K562 (cell line): ENCODE measurements around the gene CITED2. TPM values are rescaled to one million over a fixed set of nuclear protein-coding genes. Genes with fewer than 3 reads are reported as not detected.
A peak's percentile ranks its signal among the peaks of the same experiment; 100 is the strongest.

Experiments used
- ATAC-seq: fragments of 200-7000 bp; cut with Tn5 transposase; 3 replicates; pipeline ENCODE4 v1.9.1; 2020; ENCODE audit warnings: moderate library complexity
- BruUV-seq: library from RNA; stranded (reverse); fragments of 400-500 nt; replicated peaks from 2 replicates; lab custom pipeline; 2021; lab: Mats Ljungman, UMichigan
- CTCF ChIA-PET: fragments of 300-600 bp; formaldehyde crosslinking; extraction: SDS; loops from one replicate; lab custom pipeline; 2021; ENCODE audit warnings: low intra/inter-chr PET ratio; lab: Yijun Ruan, JAX
- POLR2A ChIA-PET: fragments of 300-600, 350-650 bp; sonication (Branson Sonifier 250); formaldehyde crosslinking; extraction: SDS; loops from one replicate; lab custom pipeline; 2021; ENCODE audit warnings: antibody characterized with exemption, inconsistent platforms; lab: Yijun Ruan, JAX
- DNase-seq, 4 experiments: peaks; one replicate each; pipeline versions ENCODE4 v3.0.0 to v3.0.0-alpha.2; 2011 to 2018; ENCODE audit warnings: low spot score in 3 of 4, mixed read lengths in 3 of 4; ENCODE audit errors: extremely low read depth in 1 of 4
- FAIRE-seq: peaks from 2 replicates; lab custom pipeline; 2011; peaks lifted over from hg19 to GRCh38; lab: Jason Lieb, UNC
- H2AFZ ChIP-seq: 2 replicates; pipeline ENCODE4 v1.6.0; 2011; ENCODE audit warnings: low read depth, low read length, control low read depth, inconsistent platforms
- H3K27ac ChIP-seq: fragments of 200-600 bp; 3 replicates; pipeline ENCODE4 v1.8.0; 2011; ENCODE audit warnings: low read depth, mild to moderate bottlenecking, control low read depth, inconsistent platforms, low read length, moderate library complexity, mixed read lengths; ENCODE audit errors: extremely low read depth
- H3K27me3 ChIP-seq, 2 experiments: fragments of 300-600 bp in 1 of 2; 2 replicates in 1 of 2; 3 replicates in 1 of 2; pipeline versions ENCODE4 v1.6.0 to v1.8.0; 2011; ENCODE audit warnings: inconsistent platforms in 2 of 2, low read length in 2 of 2, mild to moderate bottlenecking in 1 of 2, mixed read lengths in 1 of 2, moderate library complexity in 1 of 2; ENCODE audit not compliant: control insufficient read depth in 2 of 2, insufficient read depth in 2 of 2
- H3K36me3 ChIP-seq: fragments of 300-600 bp; 3 replicates; pipeline ENCODE4 v1.8.0; 2011; ENCODE audit warnings: mild to moderate bottlenecking, low read length, inconsistent platforms; ENCODE audit not compliant: control insufficient read depth, insufficient read depth
- H3K4me1 ChIP-seq, 2 experiments: fragments of 200-600 bp in 1 of 2; replicated peaks in 1 of 2; 2 replicates in 1 of 2; 3 replicates in 1 of 2; pipeline versions ENCODE4 v1.5.1 to v1.8.0; 2011; ENCODE audit warnings: inconsistent platforms in 2 of 2, low read length in 2 of 2, mild to moderate bottlenecking in 1 of 2, mixed read lengths in 1 of 2, moderate library complexity in 1 of 2; ENCODE audit not compliant: control insufficient read depth in 2 of 2, insufficient read depth in 2 of 2
- H3K4me2 ChIP-seq: 2 replicates; pipeline ENCODE4 v1.6.1; 2011; ENCODE audit warnings: low read length, control low read depth, inconsistent platforms, mixed read lengths; ENCODE audit not compliant: insufficient read depth
- H3K4me3 ChIP-seq: fragments of 200-600 bp; sonication (generic), shearing (Covaris generic); 2 replicates; pipeline ENCODE4 v1.5.1; 2016; ENCODE audit warnings: control low read depth, inconsistent platforms
- H3K79me2 ChIP-seq: fragments of 200-600 bp; 3 replicates; pipeline ENCODE4 v1.8.0; 2011; ENCODE audit warnings: low read length, inconsistent platforms; ENCODE audit not compliant: control insufficient read depth, insufficient read depth
- H3K9ac ChIP-seq, 2 experiments: 2 replicates each; pipeline versions ENCODE4 v1.6.0 to v1.6.1; 2011; ENCODE audit warnings: low read depth in 2 of 2, low read length in 2 of 2, control low read depth in 1 of 2, inconsistent platforms in 1 of 2, mild to moderate bottlenecking in 1 of 2, mixed read lengths in 1 of 2; ENCODE audit not compliant: insufficient read depth in 1 of 2
- H3K9me1 ChIP-seq: one replicate; pipeline ENCODE4 v1.6.0; 2011; ENCODE audit warnings: inconsistent platforms, mild to moderate bottlenecking, low read length, moderate library complexity; ENCODE audit not compliant: control insufficient read depth, insufficient read depth
- H3K9me3 ChIP-seq: replicated peaks from 2 replicates; pipeline ENCODE4 v1.5.1; 2011; ENCODE audit warnings: low read depth, low read length, inconsistent platforms; ENCODE audit not compliant: control insufficient read depth, insufficient read depth
- H4K20me1 ChIP-seq: replicated peaks from 2 replicates; pipeline ENCODE4 v1.6.1; 2011; ENCODE audit warnings: low read length, inconsistent platforms, mixed read lengths; ENCODE audit not compliant: control insufficient read depth, insufficient read depth
- CBX3 ChIP-seq, 2 experiments: IDR thresholded peaks; 1 replicate in 1 of 2; 2 replicates in 1 of 2; pipeline ENCODE4 v1.6.1; 2012; ENCODE audit warnings: inconsistent platforms in 2 of 2, low read length in 2 of 2, borderline replicate concordance in 1 of 2, control low read depth in 1 of 2
- CHD2 ChIP-seq: IDR thresholded peaks from 2 replicates; pipeline ENCODE4 v1.6.1; 2011; ENCODE audit warnings: low read depth, low read length
- MAFF ChIP-seq: IDR thresholded peaks from 2 replicates; pipeline ENCODE4 v1.6.1; 2012; ENCODE audit warnings: low read length, improper control_type of control experiment
- NEUROD1 ChIP-seq: fragments of 150-350 bp; IDR thresholded peaks from 2 replicates; pipeline ENCODE4 v1.6.1; 2014; ENCODE audit warnings: borderline replicate concordance, low read length, low read depth; ENCODE audit not compliant: partially characterized antibody
- TFAP4 ChIP-seq: sonication (generic); formaldehyde crosslinking; IDR thresholded peaks from 2 replicates; pipeline ENCODE4 v1.8.0; 2022; ENCODE audit warnings: missing genetic modification reagents, mild to moderate bottlenecking, moderate library complexity, borderline replicate concordance
- YBX1 ChIP-seq: fragments of 450-650 bp; IDR thresholded peaks from 2 replicates; pipeline ENCODE4 v1.7.1; 2016; ENCODE audit warnings: mild to moderate bottlenecking
- ZBTB2 ChIP-seq: fragments of 450-650 bp; IDR thresholded peaks from 2 replicates; pipeline ENCODE4 v1.6.1; 2016; ENCODE audit warnings: antibody characterized with exemption
- in situ Hi-C: fragments of 300-500 bp; cut with MboI; formaldehyde crosslinking; loops from 4 replicates; pipeline ENCODE4 v1.15.0; 2018; ENCODE audit warnings: inconsistent platforms, mixed read lengths
- intact Hi-C: fragments of 100-400 bp; cut with micrococcal nuclease; formaldehyde crosslinking; loops from 2 replicates; pipeline ENCODE4 v1.14.2; 2022
- polyA plus RNA-seq, 8 experiments: library from polyadenylated mRNA; depleted of rRNA in 4 of 8; stranded (reverse) in 5 of 8; unstranded in 3 of 8; fragments of >200 nt; fragmentation: Nextera tagmentation in 2 of 8; fragmentation: Illumina TruSeq in 1 of 8; extraction: Ambion mirVana in 2 of 8; extraction: Trizol in 1 of 8; gene quantifications; 2 replicates each; pipeline versions ENCODE4 v1.2.1 to v1.2.3, GENCODE V29; 2011 to 2014; ENCODE audit warnings: inconsistent platforms in 1 of 8, missing spikeins in 1 of 8
- total RNA-seq, 7 experiments: library from RNA; depleted of rRNA in 6 of 7; stranded (reverse); fragments of >200 nt in 6 of 7; fragmentation: Illumina TruSeq in 2 of 7; extraction: Trizol in 2 of 7; gene quantifications; 2 replicates each; pipeline versions ENCODE4 v1.2.1 to v1.2.3, GENCODE V29; 2011 to 2021; ENCODE audit warnings: low replicate concordance in 1 of 7
- TF ChIP-seq, protein P1 (sequence below): sonication (generic); formaldehyde crosslinking; IDR thresholded peaks from 2 replicates; pipeline ENCODE4 v1.8.1; 2022; ENCODE audit warnings: missing genetic modification reagents
- TF ChIP-seq, protein P2 (sequence below): sonication (generic); formaldehyde crosslinking; IDR thresholded peaks from 2 replicates; pipeline ENCODE4 v1.8.0; 2022; ENCODE audit warnings: mild to moderate bottlenecking, missing genetic modification reagents
- TF ChIP-seq, protein P3 (sequence below): fragments of 450-650 bp; IDR thresholded peaks from 2 replicates; pipeline ENCODE4 v1.6.1; 2016; ENCODE audit warnings: low read depth, mild to moderate bottlenecking, moderate library complexity
- TF ChIP-seq, protein P4 (sequence below): sonication (generic); IDR thresholded peaks from 2 replicates; pipeline ENCODE4 v1.6.1; 2016

CITED2 gene
- total and polyA plus RNA-seq, 9 of the 15 experiments (the other 6 are each of a cell fraction or from before 2014, with no cell fraction given): 0.21 to 86.1 (median 17.5) TPM

DNA sequence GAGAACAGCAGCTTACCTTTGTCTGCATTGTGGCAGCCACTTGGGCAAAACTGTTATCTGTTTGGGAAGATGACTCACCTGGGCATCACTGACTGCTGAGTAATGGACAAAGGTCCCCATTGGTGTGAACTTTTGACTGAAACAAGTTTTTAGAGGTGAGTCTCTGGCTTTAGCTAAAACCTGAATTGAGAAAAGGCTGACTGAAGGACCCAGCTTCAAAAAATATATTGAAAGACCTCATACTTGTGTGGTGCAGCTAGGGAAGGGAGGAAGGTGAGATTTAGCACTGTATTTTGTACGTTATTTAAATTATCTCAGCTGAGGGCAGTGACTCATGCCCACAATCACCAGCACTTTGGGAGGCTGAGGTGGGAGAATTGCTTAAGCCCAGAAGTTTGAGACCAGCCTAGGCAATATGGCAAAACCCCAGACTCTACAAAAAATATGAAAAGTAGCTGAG is 4.5 kb upstream of the CITED2 start (continued):
- TF ChIP-seq CHD2: no peak
- TF ChIP-seq CBX3 (IDR thresholded peaks at IDR 0.05; ENCODE audit: borderline replicate concordance in 1 of 2, low read length in 2 of 2): no peak
- TF ChIP-seq NEUROD1: peak; percentile 11

GRCh38 chr6:139378226-139378625 is 3.8 kb upstream of the CITED2 start:
- BruUV-seq: no TSS peak
- Histone ChIP-seq H3K4me2 (no peak overlapping the region), H4K20me1 (peaks cover 8% of the 10 kb centered on the region), H3K9me1 (no peaks in the 10 kb centered on the region), H3K4me3 (no peak overlapping the region), H3K27ac (peak overlapping the region; percentile 19; the same call in 1 of the 3 replicates), H3K9me3 (no peaks in the 10 kb centered on the region), H3K36me3 (peaks cover 5% of the 10 kb centered on the region; the same call in 1 of the 3 replicates), H3K27me3 (no peaks in the 10 kb centered on the region), H3K9ac (peak overlapping the region in 1 of 2 experiments; percentile 15; a peak in 1 of 4 replicates), H2AFZ (peak overlapping the region; percentile 96), H3K4me1 (peaks cover 44 to 52% of the 10 kb centered on the region in 2 experiments), H3K79me2 (peaks cover 16% of the 10 kb centered on the region)
- ChIA-PET POLR2A (interaction anchor here (0.6 to 1.4 kb wide), 4 partner anchors 8 to 701 kb away, joined by 3 to 5 read pairs (median 4); no protein-coding TSS in a partner anchor), CTCF (no interaction called here)
- intact Hi-C loops: loop anchor here (10.0 kb wide), 1 partner anchor 237 kb away; no protein-coding TSS in a partner anchor
- TF ChIP-seq, protein P1, sequence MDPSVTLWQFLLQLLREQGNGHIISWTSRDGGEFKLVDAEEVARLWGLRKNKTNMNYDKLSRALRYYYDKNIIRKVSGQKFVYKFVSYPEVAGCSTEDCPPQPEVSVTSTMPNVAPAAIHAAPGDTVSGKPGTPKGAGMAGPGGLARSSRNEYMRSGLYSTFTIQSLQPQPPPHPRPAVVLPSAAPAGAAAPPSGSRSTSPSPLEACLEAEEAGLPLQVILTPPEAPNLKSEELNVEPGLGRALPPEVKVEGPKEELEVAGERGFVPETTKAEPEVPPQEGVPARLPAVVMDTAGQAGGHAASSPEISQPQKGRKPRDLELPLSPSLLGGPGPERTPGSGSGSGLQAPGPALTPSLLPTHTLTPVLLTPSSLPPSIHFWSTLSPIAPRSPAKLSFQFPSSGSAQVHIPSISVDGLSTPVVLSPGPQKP (CRISPR knock-in tag): no peak
- TF ChIP-seq TFAP4 (CRISPR knock-in tag) (no peak), YBX1 (no peak), ZBTB2 (no peak), MAFF (no peak)
- TF ChIP-seq, protein P2, sequence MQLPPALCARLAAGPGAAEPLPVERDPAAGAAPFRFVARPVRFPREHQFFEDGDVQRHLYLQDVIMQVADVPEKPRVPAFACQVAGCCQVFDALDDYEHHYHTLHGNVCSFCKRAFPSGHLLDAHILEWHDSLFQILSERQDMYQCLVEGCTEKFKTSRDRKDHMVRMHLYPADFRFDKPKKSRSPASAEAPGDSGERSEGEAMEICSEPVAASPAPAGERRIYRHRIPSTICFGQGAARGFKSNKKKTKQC: no peak
- TF ChIP-seq, protein P3, sequence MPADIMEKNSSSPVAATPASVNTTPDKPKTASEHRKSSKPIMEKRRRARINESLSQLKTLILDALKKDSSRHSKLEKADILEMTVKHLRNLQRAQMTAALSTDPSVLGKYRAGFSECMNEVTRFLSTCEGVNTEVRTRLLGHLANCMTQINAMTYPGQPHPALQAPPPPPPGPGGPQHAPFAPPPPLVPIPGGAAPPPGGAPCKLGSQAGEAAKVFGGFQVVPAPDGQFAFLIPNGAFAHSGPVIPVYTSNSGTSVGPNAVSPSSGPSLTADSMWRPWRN: no peak
- TF ChIP-seq, protein P4, sequence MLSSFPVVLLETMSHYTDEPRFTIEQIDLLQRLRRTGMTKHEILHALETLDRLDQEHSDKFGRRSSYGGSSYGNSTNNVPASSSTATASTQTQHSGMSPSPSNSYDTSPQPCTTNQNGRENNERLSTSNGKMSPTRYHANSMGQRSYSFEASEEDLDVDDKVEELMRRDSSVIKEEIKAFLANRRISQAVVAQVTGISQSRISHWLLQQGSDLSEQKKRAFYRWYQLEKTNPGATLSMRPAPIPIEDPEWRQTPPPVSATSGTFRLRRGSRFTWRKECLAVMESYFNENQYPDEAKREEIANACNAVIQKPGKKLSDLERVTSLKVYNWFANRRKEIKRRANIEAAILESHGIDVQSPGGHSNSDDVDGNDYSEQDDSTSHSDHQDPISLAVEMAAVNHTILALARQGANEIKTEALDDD: no peak
- in situ Hi-C loops: loop anchor here (10.0 kb wide), 1 partner anchor 137 kb away; no protein-coding TSS in a partner anchor
- FAIRE-seq: no peak
- DNase-seq: no peak
- no peak for ATAC-seq
